WTC11 (cell line): ENCODE results near the gene TMEM89.

Experiments
- EMX1 ChIP-seq: fragments of 250-450 bp; sonication (Bioruptor Pico); IDR thresholded peaks from 2 replicates; pipeline ENCODE4 v1.8.0; 2021; ENCODE audit warnings: mild to moderate bottlenecking
- ETV6 ChIP-seq: sonication (generic); formaldehyde crosslinking; IDR thresholded peaks from 2 replicates; pipeline ENCODE4 v1.8.1; 2022; ENCODE audit warnings: mild to moderate bottlenecking, missing genetic modification reagents
- JUN ChIP-seq: sonication (generic); formaldehyde crosslinking; IDR thresholded peaks from 2 replicates; pipeline ENCODE4 v1.8.0; 2023; ENCODE audit warnings: mild to moderate bottlenecking, missing genetic modification reagents
- MYBL2 ChIP-seq: sonication (generic); formaldehyde crosslinking; IDR thresholded peaks from 2 replicates; pipeline ENCODE4 v1.8.1; 2023; ENCODE audit warnings: mild to moderate bottlenecking, moderate library complexity, missing genetic modification reagents
- SMAD3 ChIP-seq: sonication (generic); formaldehyde crosslinking; IDR thresholded peaks from 2 replicates; pipeline ENCODE4 v1.8.0; 2022; ENCODE audit warnings: missing genetic modification reagents, mild to moderate bottlenecking, borderline replicate concordance
- TF ChIP-seq, protein P1 (sequence below): fragments of 200-600 bp; IDR thresholded peaks from 2 replicates; pipeline ENCODE4 v1.8.0; 2022; ENCODE audit warnings: antibody characterized with exemption
- TF ChIP-seq, protein P2 (sequence below): sonication (generic); formaldehyde crosslinking; IDR thresholded peaks from 2 replicates; pipeline ENCODE4 v1.8.0; 2022; ENCODE audit warnings: mild to moderate bottlenecking, missing genetic modification reagents
- TF ChIP-seq, protein P3 (sequence below): sonication (generic); formaldehyde crosslinking; IDR thresholded peaks from 2 replicates; pipeline ENCODE4 v1.8.1; 2023; ENCODE audit warnings: mild to moderate bottlenecking, missing genetic modification reagents
- TF ChIP-seq, protein P4 (sequence below): sonication (generic); formaldehyde crosslinking; conservative IDR thresholded peaks from 2 replicates; pipeline ENCODE4 v1.8.1; 2023; ENCODE audit warnings: mild to moderate bottlenecking, low read depth, missing genetic modification reagents, moderate library complexity
- TF ChIP-seq, protein P5 (sequence below): sonication (generic); formaldehyde crosslinking; IDR thresholded peaks from 2 replicates; pipeline ENCODE4 v1.8.0; 2022; ENCODE audit warnings: mild to moderate bottlenecking, missing genetic modification reagents
- TF ChIP-seq, protein P6 (sequence below): sonication (generic); formaldehyde crosslinking; IDR thresholded peaks from 2 replicates; pipeline ENCODE4 v1.8.0; 2022; ENCODE audit warnings: mild to moderate bottlenecking, missing genetic modification reagents
- TF ChIP-seq, protein P7 (sequence below): sonication (generic); formaldehyde crosslinking; conservative IDR thresholded peaks from 2 replicates; pipeline ENCODE4 v1.8.1; 2022; ENCODE audit warnings: mild to moderate bottlenecking, missing genetic modification reagents
- TF ChIP-seq, protein P8 (sequence below): sonication (generic); formaldehyde crosslinking; IDR thresholded peaks from 2 replicates; pipeline ENCODE4 v1.8.1; 2022; ENCODE audit warnings: mild to moderate bottlenecking, moderate library complexity, missing genetic modification reagents

DNA sequence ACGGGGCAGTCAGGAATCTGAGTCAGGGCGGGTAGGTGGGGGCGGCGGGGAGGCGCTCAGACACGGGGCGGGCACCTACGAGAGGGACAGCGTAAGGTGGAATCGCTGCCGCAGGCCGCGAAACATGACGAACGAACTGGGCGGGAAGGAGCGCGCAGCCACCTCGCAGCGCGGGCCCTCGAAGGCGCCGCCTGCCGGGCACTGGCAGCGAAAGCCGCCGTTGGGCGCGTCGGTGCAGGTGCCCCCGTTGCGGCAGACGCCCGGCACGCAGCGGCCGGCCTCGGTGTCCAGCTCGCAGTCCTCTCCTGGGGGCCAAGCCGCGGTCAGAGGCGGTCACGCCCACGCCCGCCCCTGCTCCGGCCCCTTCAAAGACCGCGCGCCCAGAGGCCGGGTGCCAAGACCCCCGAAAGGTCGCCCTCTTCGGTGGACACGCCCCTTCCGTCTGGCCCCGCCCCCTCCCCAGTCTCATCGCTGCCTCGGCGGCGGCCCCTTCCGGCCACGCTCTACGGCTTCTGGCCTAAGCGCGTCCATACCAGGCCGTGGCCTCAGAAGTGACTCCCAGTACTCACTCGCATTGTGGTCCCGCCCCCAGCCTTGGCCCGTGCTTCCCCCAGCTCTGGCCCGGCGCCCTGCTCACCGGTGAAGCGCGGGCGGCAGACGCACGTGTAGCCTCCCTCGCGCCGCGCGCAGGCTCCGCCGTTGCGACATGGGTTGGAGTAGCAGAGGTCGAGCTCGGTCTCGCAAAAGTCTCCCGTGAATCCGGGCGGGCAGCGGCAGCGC is 34.7 kb upstream of the TMEM89 start:
- TF ChIP-seq, protein P1, sequence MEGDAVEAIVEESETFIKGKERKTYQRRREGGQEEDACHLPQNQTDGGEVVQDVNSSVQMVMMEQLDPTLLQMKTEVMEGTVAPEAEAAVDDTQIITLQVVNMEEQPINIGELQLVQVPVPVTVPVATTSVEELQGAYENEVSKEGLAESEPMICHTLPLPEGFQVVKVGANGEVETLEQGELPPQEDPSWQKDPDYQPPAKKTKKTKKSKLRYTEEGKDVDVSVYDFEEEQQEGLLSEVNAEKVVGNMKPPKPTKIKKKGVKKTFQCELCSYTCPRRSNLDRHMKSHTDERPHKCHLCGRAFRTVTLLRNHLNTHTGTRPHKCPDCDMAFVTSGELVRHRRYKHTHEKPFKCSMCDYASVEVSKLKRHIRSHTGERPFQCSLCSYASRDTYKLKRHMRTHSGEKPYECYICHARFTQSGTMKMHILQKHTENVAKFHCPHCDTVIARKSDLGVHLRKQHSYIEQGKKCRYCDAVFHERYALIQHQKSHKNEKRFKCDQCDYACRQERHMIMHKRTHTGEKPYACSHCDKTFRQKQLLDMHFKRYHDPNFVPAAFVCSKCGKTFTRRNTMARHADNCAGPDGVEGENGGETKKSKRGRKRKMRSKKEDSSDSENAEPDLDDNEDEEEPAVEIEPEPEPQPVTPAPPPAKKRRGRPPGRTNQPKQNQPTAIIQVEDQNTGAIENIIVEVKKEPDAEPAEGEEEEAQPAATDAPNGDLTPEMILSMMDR, result peak; percentile 47
- peak; percentile 75; the same call in 1 of the 2 replicates for TF ChIP-seq JUN (CRISPR knock-in tag)
- TF ChIP-seq ETV6, result peak; percentile 86; the same call in 1 of the 2 replicates
- TF ChIP-seq, protein P2, sequence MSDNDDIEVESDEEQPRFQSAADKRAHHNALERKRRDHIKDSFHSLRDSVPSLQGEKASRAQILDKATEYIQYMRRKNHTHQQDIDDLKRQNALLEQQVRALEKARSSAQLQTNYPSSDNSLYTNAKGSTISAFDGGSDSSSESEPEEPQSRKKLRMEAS (CRISPR knock-in tag), result peak; percentile 97
- TF ChIP-seq SMAD3, result peak; percentile 72; the same call in 1 of the 2 replicates
- TF ChIP-seq, protein P3, sequence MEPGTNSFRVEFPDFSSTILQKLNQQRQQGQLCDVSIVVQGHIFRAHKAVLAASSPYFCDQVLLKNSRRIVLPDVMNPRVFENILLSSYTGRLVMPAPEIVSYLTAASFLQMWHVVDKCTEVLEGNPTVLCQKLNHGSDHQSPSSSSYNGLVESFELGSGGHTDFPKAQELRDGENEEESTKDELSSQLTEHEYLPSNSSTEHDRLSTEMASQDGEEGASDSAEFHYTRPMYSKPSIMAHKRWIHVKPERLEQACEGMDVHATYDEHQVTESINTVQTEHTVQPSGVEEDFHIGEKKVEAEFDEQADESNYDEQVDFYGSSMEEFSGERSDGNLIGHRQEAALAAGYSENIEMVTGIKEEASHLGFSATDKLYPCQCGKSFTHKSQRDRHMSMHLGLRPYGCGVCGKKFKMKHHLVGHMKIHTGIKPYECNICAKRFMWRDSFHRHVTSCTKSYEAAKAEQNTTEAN, result peak; percentile 71; the same call in 1 of the 2 replicates
- no peak for TF ChIP-seq EMX1
- TF ChIP-seq, protein P4, sequence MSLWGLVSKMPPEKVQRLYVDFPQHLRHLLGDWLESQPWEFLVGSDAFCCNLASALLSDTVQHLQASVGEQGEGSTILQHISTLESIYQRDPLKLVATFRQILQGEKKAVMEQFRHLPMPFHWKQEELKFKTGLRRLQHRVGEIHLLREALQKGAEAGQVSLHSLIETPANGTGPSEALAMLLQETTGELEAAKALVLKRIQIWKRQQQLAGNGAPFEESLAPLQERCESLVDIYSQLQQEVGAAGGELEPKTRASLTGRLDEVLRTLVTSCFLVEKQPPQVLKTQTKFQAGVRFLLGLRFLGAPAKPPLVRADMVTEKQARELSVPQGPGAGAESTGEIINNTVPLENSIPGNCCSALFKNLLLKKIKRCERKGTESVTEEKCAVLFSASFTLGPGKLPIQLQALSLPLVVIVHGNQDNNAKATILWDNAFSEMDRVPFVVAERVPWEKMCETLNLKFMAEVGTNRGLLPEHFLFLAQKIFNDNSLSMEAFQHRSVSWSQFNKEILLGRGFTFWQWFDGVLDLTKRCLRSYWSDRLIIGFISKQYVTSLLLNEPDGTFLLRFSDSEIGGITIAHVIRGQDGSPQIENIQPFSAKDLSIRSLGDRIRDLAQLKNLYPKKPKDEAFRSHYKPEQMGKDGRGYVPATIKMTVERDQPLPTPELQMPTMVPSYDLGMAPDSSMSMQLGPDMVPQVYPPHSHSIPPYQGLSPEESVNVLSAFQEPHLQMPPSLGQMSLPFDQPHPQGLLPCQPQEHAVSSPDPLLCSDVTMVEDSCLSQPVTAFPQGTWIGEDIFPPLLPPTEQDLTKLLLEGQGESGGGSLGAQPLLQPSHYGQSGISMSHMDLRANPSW, result no peak
- no peak; the same call in 1 of the 2 replicates for TF ChIP-seq MYBL2
- TF ChIP-seq, protein P5, sequence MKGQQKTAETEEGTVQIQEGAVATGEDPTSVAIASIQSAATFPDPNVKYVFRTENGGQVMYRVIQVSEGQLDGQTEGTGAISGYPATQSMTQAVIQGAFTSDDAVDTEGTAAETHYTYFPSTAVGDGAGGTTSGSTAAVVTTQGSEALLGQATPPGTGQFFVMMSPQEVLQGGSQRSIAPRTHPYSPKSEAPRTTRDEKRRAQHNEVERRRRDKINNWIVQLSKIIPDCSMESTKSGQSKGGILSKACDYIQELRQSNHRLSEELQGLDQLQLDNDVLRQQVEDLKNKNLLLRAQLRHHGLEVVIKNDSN, result peak; percentile 56; the same call in 1 of the 2 replicates
- TF ChIP-seq, protein P6, sequence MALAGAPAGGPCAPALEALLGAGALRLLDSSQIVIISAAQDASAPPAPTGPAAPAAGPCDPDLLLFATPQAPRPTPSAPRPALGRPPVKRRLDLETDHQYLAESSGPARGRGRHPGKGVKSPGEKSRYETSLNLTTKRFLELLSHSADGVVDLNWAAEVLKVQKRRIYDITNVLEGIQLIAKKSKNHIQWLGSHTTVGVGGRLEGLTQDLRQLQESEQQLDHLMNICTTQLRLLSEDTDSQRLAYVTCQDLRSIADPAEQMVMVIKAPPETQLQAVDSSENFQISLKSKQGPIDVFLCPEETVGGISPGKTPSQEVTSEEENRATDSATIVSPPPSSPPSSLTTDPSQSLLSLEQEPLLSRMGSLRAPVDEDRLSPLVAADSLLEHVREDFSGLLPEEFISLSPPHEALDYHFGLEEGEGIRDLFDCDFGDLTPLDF (CRISPR knock-in tag), result no peak
- TF ChIP-seq, protein P7, sequence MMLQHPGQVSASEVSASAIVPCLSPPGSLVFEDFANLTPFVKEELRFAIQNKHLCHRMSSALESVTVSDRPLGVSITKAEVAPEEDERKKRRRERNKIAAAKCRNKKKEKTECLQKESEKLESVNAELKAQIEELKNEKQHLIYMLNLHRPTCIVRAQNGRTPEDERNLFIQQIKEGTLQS, result no peak
- TF ChIP-seq, protein P8, sequence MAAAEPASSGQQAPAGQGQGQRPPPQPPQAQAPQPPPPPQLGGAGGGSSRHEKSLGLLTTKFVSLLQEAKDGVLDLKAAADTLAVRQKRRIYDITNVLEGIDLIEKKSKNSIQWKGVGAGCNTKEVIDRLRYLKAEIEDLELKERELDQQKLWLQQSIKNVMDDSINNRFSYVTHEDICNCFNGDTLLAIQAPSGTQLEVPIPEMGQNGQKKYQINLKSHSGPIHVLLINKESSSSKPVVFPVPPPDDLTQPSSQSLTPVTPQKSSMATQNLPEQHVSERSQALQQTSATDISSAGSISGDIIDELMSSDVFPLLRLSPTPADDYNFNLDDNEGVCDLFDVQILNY (CRISPR knock-in tag), result peak; percentile 81
